Tibial artery (tissue), 4 donors: ENCODE data around the gene CIDEB.

Experiments used
- DNase-seq, 2 donors: peaks; one replicate each; pipeline ENCODE4 v3.0.0-alpha.2; 2019
- H3K27ac ChIP-seq, 2 donors: fragments of 200-600 bp; sonication (generic) in 1 of 2; 1 replicate in 1 of 2; 2 replicates in 1 of 2; pipeline ENCODE4 v1.5.1; 2018 to 2019; ENCODE audit warnings: mild to moderate bottlenecking in 1 of 2
- H3K27me3 ChIP-seq, 2 donors: fragments of 200-600 bp; sonication (generic) in 1 of 2; one replicate each; pipeline versions ENCODE4 v1.5.1 to v1.6.0; 2016 to 2019
- H3K36me3 ChIP-seq, 3 donors: fragments of 200-600 bp; sonication (generic) in 2 of 3; one replicate each; pipeline ENCODE4 v1.5.1; 2016 to 2019; ENCODE audit warnings: mild to moderate bottlenecking in 2 of 3
- H3K4me1 ChIP-seq, 4 donors: fragments of 200-600 bp; sonication (generic) in 2 of 4; 1 replicate in 3 of 4; 2 replicates in 1 of 4; pipeline ENCODE4 v1.5.1; 2016 to 2019
- H3K4me3 ChIP-seq, 2 donors: fragments of 200-600 bp; sonication (generic) in 1 of 2; 1 replicate in 1 of 2; 2 replicates in 1 of 2; pipeline ENCODE4 v1.5.1; 2018 to 2019; ENCODE audit warnings: mild to moderate bottlenecking in 2 of 2
- H3K9me3 ChIP-seq, 3 donors: fragments of 200-600 bp; sonication (generic) in 1 of 3; one replicate each; pipeline ENCODE4 v1.5.1; 2016 to 2019
- intact Hi-C: fragments of 100-400 bp; cut with DNase I; formaldehyde crosslinking; loops from one replicate; pipeline ENCODE4 v1.15.0; 2023; ENCODE audit warnings: low total_unique reads
- TF ChIP-seq, protein P1 (sequence below), 2 experiments: fragments of 200-600 bp in 1 of 2; fragments of 450-650 bp in 1 of 2; IDR thresholded peaks; one replicate each; pipeline ENCODE4 v1.5.1; 2017 to 2019; ENCODE audit warnings: antibody characterized with exemption in 2 of 2, mild to moderate bottlenecking in 1 of 2, moderate library complexity in 1 of 2

The CIDEB gene

DNA sequence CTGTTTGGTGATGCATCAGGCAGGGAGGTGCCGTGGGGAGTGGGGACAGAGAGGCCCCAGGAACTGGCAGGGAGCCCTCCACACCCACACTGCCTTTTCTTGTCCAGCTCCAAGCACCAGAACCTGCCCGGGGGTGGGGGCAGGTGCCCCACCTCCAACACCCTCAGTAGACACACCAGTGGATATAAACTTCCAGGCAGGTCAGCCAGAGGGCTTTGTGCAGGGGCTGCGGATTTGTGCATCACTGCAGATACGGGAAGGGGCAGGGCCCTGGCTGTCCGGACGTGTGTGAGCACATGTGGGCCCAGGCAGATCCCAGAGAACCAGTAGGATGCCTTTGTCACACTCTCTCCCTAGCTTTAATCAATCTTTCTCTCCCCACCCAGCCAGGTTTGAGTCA lies 43.5 kb downstream of the CIDEB start:
- DNase-seq, result peak in 1 of 2 donors; percentile 49
- Histone ChIP-seq H3K4me1 (peaks cover 0 to 5% (median 3%) of the 10 kb centered on the region in 4 donors), H3K27me3 (no peaks in the 10 kb centered on the region), H3K4me3 (no peak overlapping the region), H3K27ac (no peak overlapping the region), H3K36me3 (peaks cover 13 to 49% (median 34%) of the 10 kb centered on the region in 3 donors), H3K9me3 (no peaks in the 10 kb centered on the region)
- TF ChIP-seq, protein P1, sequence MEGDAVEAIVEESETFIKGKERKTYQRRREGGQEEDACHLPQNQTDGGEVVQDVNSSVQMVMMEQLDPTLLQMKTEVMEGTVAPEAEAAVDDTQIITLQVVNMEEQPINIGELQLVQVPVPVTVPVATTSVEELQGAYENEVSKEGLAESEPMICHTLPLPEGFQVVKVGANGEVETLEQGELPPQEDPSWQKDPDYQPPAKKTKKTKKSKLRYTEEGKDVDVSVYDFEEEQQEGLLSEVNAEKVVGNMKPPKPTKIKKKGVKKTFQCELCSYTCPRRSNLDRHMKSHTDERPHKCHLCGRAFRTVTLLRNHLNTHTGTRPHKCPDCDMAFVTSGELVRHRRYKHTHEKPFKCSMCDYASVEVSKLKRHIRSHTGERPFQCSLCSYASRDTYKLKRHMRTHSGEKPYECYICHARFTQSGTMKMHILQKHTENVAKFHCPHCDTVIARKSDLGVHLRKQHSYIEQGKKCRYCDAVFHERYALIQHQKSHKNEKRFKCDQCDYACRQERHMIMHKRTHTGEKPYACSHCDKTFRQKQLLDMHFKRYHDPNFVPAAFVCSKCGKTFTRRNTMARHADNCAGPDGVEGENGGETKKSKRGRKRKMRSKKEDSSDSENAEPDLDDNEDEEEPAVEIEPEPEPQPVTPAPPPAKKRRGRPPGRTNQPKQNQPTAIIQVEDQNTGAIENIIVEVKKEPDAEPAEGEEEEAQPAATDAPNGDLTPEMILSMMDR (IDR thresholded peaks at IDR 0.05), result no peak
- intact Hi-C loops, result no loop called here

DNA sequence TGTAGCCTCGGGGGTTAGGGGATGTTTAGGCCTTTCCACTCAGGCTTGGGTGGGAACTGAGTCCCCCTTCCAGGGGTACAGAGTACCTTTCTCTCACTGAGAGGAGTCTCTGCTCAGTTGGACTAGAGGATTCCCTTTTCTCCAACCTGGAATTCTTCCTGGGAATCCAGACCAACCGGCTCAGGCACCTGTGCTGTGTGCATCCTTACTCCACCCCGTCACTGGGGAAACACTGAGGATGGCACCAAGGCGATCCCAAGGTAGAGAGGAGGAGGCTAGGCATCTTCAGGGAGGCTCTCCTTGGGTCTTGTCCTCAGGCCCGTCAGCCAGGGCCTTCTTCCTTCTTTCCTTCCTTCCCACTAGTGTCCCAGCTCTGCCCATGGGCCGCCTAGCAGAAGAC lies 43.9 kb downstream of the CIDEB start:
- Histone ChIP-seq H3K4me1 (peaks cover 0 to 10% (median 8%) of the 10 kb centered on the region in 4 donors), H3K27ac (no peak overlapping the region), H3K4me3 (no peak overlapping the region), H3K9me3 (no peaks in the 10 kb centered on the region), H3K27me3 (no peaks in the 10 kb centered on the region), H3K36me3 (peaks cover 13 to 45% (median 30%) of the 10 kb centered on the region in 3 donors)
- intact Hi-C loops, result no loop called here
- TF ChIP-seq, protein P1 (IDR thresholded peaks at IDR 0.05), result no peak
- no peak for DNase-seq

DNA sequence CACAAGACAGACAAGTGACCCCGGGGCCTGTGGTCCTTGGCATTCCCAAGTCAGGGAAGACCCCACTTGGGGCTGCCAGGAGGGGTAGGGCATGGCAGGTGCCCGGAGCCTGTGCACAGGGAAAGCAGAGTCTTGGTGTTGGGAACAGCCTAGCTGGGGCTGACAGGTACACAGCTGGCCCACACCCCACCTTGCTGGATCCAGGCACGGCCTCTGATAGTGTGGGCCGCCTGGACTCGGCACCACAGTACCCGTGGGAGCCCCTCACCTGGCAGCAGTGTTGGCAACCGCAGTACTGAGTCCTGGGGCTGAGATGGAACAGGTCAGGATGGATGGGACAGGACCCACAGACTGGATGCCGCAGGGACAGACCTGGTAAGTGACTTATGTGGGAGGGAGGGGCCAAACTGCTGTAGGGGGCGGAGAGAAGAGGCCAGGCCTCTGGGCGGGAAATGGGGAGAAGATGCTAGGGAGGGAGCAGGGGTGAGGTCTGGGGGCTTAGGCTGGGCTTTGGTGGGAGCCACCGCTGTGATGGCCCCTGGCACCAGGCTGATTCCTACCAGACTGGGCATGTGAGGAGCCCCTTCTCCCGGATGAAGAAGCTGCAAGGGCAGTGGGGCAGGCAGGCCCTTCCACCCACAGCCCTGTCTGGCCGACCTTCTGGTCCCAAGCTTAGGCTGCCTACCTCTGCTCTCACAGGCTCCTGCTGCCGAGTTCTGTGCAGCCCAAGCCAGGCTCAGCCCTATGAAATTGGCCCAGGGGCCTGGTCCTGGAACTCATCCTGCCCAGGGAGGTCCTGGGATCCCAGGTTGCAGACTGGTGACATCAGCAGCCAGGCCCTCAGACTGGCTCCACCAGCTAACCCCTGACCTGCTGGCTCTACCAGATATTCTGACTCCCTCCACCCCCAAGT lies 44.7 kb downstream of the CIDEB start, which contains the start of gene TGM1:
TGM1 (minus strand) TSS at position 357 of the 913 bp plus-strand sequence. CDS start 825 bp downstream, outside the sequence.
- Histone ChIP-seq H3K9me3 (no peaks in the 10 kb centered on the region), H3K27me3 (no peaks in the 10 kb centered on the region), H3K4me3 (no peak within 1 kb of the TSS), H3K27ac (no peak within 1 kb of the TSS), H3K4me1 (peaks cover 0 to 13% (median 10%) of the 10 kb centered on the region in 4 donors), H3K36me3 (peaks cover 13 to 37% (median 27%) of the 10 kb centered on the region in 3 donors)
- DNase-seq, result peak in 1 of 2 donors; percentile 38
- intact Hi-C loops, result no loop called here
- TF ChIP-seq, protein P1 (IDR thresholded peaks at IDR 0.05), result no peak

DNA sequence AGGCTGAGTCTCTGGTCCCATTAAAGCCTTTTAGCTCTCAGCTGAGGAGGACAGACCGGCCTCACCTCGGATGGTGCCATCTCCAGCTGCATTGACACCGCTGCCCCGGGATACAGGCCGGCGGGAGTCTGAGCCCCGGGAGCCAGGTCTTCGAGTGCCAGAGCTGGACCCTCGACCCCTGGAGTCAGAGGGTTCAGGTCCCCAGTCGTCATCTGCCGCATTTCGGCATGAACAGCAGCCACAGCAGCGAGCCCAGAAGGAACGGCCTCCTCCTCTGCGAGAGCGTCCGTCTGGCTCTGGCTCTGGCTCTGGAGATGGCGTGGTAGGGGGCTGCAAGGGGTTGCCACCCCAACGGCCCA lies 45.8 kb downstream of the CIDEB start:
- no peak for DNase-seq
- intact Hi-C loops, result no loop called here
- H3K9me3 ChIP-seq, result no peaks in the 10 kb centered on the region

DNA sequence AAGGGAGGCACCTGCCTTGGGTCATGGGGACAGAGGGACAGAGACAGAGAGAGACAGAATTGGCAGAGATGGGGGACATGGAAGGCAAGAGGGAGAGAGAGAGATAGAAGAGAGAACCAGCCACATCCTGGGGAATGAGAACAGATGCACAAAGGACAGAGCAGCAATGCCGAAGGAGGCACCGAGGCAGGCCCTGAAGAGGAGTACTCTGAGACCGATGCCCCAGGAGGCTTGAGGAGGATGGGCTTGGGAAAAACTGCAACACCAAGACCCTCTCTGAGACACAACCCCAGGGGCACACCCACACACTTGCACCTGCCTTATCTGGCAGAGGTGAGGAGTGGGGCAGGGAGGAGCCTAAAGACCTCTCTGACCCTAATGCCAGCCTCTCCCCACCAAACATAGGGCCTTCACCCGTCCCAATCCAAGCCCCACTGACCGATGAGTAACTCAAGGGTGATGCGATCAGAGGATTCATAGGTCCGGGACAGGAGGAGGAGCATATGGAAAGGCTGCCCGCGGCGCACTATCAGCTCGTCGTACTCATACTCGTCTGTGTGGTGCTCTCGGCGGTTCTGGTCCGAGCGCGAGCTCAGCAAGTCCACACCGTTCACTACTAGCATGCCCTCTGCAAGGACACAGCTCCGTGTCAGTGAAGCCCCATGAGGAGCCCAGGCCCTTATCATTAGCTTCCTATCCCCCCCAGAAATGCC lies 46.4 kb downstream of the CIDEB start:
- intact Hi-C loops, result no loop called here
- Histone ChIP-seq H3K27ac (no peak overlapping the region), H3K4me3 (no peak overlapping the region), H3K4me1 (peaks cover 0 to 13% (median 10%) of the 10 kb centered on the region in 4 donors), H3K27me3 (no peaks in the 10 kb centered on the region), H3K9me3 (no peaks in the 10 kb centered on the region), H3K36me3 (peaks cover 3 to 20% (median 12%) of the 10 kb centered on the region in 3 donors)
- DNase-seq, result no peak
- TF ChIP-seq, protein P1 (IDR thresholded peaks at IDR 0.05), result no peak

More for the DNA sequence above, 45.8 kb downstream of the CIDEB start:
- TF ChIP-seq, protein P1 (IDR thresholded peaks at IDR 0.05), result no peak
- no peak overlapping the region for H3K27ac ChIP-seq
- no peaks in the 10 kb centered on the region for H3K27me3 ChIP-seq
- H3K36me3 ChIP-seq, result peaks cover 9 to 26% (median 18%) of the 10 kb centered on the region in 3 donors
- H3K4me1 ChIP-seq, result peaks cover 0 to 13% (median 10%) of the 10 kb centered on the region in 4 donors
- no peak overlapping the region for H3K4me3 ChIP-seq
